Omental fat pad (tissue), 4 donors: ENCODE measurements around the gene TAF11L9. TPM values are rescaled to one million over a fixed set of nuclear protein-coding genes. Genes with fewer than 3 reads are reported as not detected.
"Not testable (repeated sequence)": the region's sequence is repeated elsewhere in the genome, so short reads cannot be mapped to it uniquely, and the experiment has no call there.

Experiments used
- ATAC-seq: fragments of 150-250 bp; one replicate; pipeline ENCODE4 v1.9.1; 2016; ENCODE audit warnings: mild to moderate bottlenecking, moderate library complexity; ENCODE audit not compliant: low FRiP score
- DNase-seq: peaks from one replicate; pipeline ENCODE4 v3.0.0-alpha.2; 2019; ENCODE audit warnings: low spot score
- CTCF ChIP-seq, 3 donors: fragments of 450-650 bp; IDR thresholded peaks; one replicate each; pipeline ENCODE4 v1.5.1; 2016 to 2017; ENCODE audit warnings: antibody characterized with exemption in 3 of 3, mild to moderate bottlenecking in 3 of 3, moderate library complexity in 2 of 3
- total RNA-seq, 4 donors: library from RNA; depleted of rRNA; stranded (reverse); fragments of >200 nt; gene quantifications; one replicate each; pipeline ENCODE4 v1.1.0, GENCODE V29; 2016

TAF11L9 gene
- total RNA-seq, result not detected

GRCh38 chr5:17594255-17594654 lies at the start of gene TAF11L9:
TAF11L9 (minus strand) TSS chr5:17594394.
- not testable (repeated sequence) for ATAC-seq, DNase-seq

GRCh38 chr5:17634160-17634559 lies 40.0 kb upstream of the TAF11L9 start, which contains the start of gene TAF11L14:
TAF11L14 (plus strand) TSS chr5:17634460.
- DNase-seq (no peak), ATAC-seq (no peak)
- no peak for TF ChIP-seq CTCF (IDR thresholded peaks at IDR 0.05)

GRCh38 chr5:17631788-17632187 lies 37.6 kb upstream of the TAF11L9 start, which contains the start of gene TAF11L13:
TAF11L13 (plus strand) TSS chr5:17632088.
- not testable (repeated sequence) for ATAC-seq, DNase-seq

GRCh38 chr5:17625686-17626085 lies 31.5 kb upstream of the TAF11L9 start:
- ATAC-seq (no peak), DNase-seq (no peak)
- no peak for TF ChIP-seq CTCF (IDR thresholded peaks at IDR 0.05)

GRCh38 chr5:17620627-17621026 lies 26.4 kb upstream of the TAF11L9 start:
- DNase-seq (no peak), ATAC-seq (no peak)
- TF ChIP-seq CTCF (IDR thresholded peaks at IDR 0.05), result no peak

GRCh38 chr5:17619354-17619753 lies 25.2 kb upstream of the TAF11L9 start:
- DNase-seq, result no peak
- no peak for TF ChIP-seq CTCF (IDR thresholded peaks at IDR 0.05)
- ATAC-seq, result no peak

- TF ChIP-seq CTCF (IDR thresholded peaks at IDR 0.05), result no peak
- ATAC-seq (no peak), DNase-seq (no peak)
These were observed 20.8 kb upstream of the TAF11L9 start for GRCh38 chr5:17614872-17615605.

- not testable (repeated sequence) for DNase-seq, ATAC-seq
These were observed 15.9 kb upstream of the TAF11L9 start, which contains the start of gene TAF11L12 for GRCh38 chr5:17610092-17610491. TAF11L12 (plus strand) TSS chr5:17610392.

GRCh38 chr5:17607461-17607860 lies 13.3 kb upstream of the TAF11L9 start:
- ATAC-seq, DNase-seq: not testable (repeated sequence)
